Measurements from ENCODE around the gene TMPRSS11E. TPM values are rescaled to one million over a fixed set of nuclear protein-coding genes. Genes with fewer than 3 reads are reported as not detected.

The TMPRSS11E gene
- total RNA-seq, 1 experiment from 2014 or later = 1.9 TPM

DNA sequence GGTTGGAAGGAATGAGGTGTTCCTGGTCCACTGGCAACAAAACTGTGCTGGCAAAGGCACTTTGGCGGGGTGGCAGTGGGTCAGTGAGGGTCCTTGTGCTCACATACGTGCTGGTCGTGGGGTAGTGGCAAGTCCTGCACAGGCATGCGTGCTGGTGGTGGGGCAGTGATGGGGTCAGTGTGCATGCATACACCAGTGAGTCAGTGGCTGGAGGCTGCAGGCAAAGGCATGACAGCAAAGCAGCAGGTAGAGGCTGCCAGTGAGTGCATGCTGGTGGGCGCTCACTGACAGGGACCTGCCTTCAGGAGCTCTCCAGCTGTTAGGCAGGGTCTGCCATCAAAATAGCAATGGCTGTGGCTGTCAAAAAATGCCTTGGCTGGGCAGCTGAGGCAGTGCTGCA lies 42.1 kb downstream of the TMPRSS11E start:
- peaks cover 9% of the 10 kb centered on the region for H3K9me3 Mint-ChIP-seq
- DNase-seq (ENCODE audit: low spot score) = no peak
- ChIA-PET CTCF (no interaction called here), POLR2A (no interaction called here)
- H3K27ac Mint-ChIP-seq = no peak overlapping the region
- TF ChIP-seq, protein P1, sequence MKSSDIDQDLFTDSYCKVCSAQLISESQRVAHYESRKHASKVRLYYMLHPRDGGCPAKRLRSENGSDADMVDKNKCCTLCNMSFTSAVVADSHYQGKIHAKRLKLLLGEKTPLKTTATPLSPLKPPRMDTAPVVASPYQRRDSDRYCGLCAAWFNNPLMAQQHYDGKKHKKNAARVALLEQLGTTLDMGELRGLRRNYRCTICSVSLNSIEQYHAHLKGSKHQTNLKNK (CRISPR knock-in tag; IDR thresholded peaks at IDR 0.05) = no peak
- TF ChIP-seq, protein P2, sequence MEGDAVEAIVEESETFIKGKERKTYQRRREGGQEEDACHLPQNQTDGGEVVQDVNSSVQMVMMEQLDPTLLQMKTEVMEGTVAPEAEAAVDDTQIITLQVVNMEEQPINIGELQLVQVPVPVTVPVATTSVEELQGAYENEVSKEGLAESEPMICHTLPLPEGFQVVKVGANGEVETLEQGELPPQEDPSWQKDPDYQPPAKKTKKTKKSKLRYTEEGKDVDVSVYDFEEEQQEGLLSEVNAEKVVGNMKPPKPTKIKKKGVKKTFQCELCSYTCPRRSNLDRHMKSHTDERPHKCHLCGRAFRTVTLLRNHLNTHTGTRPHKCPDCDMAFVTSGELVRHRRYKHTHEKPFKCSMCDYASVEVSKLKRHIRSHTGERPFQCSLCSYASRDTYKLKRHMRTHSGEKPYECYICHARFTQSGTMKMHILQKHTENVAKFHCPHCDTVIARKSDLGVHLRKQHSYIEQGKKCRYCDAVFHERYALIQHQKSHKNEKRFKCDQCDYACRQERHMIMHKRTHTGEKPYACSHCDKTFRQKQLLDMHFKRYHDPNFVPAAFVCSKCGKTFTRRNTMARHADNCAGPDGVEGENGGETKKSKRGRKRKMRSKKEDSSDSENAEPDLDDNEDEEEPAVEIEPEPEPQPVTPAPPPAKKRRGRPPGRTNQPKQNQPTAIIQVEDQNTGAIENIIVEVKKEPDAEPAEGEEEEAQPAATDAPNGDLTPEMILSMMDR (IDR thresholded peaks at IDR 0.05) = no peak
- TF ChIP-seq ZNF317 (CRISPR knock-in tag; IDR thresholded peaks at IDR 0.05; ENCODE audit: borderline replicate concordance, low read depth) = no peak
- H3K4me3 Mint-ChIP-seq = no peak overlapping the region
- H3K27me3 Mint-ChIP-seq (ENCODE audit: low read depth) = no peaks in the 10 kb centered on the region
- no peak for ATAC-seq
- peaks cover 7% of the 10 kb centered on the region for H3K36me3 Mint-ChIP-seq
- H3K4me1 Mint-ChIP-seq = peaks cover 4% of the 10 kb centered on the region

DNA sequence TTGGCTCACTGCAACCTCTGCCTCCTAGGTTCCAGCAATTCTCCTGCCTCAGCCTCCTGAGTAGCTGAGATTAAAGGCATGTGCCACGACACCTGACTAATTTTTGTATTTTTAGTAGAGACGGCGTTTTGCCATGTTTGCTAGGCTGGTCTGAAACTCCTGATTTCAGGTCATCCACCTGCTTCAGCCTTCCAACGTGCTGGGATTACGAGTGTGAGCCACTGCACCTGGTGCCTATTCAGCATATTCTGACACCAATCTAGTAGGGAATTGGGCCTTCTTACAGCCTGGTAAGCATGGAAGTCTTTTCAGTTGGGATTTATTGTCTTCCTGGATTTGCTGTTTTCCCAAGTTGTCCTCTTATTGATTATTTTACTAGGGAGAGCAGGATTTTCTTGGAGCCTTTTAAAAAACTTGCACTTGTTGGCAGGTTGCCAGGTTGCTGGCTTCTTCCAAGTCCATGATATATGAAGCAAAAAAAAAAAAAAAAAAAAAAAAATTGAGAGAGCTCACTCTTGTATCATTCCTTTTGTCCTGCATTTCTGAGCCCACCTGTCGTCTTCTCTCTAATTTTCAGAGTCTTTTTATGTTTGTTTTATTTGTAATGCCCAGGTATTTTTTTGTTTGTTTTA lies 43.7 kb downstream of the TMPRSS11E start:
- ChIA-PET POLR2A (no interaction called here), CTCF (no interaction called here)
- no peak for DNase-seq (ENCODE audit: low spot score)
- no peak for ATAC-seq
- no peak overlapping the region for H3K27ac Mint-ChIP-seq
- H3K9me3 Mint-ChIP-seq = peaks cover 9% of the 10 kb centered on the region
- no peak overlapping the region for H3K4me3 Mint-ChIP-seq
- H3K4me1 Mint-ChIP-seq = peaks cover 10% of the 10 kb centered on the region
- peaks cover 7% of the 10 kb centered on the region for H3K36me3 Mint-ChIP-seq
- no peak for TF ChIP-seq CBFB (CRISPR knock-in tag; IDR thresholded peaks at IDR 0.05; ENCODE audit: low read depth)
- TF ChIP-seq, protein P2 (IDR thresholded peaks at IDR 0.05) = no peak
- no peak for TF ChIP-seq RORB (CRISPR knock-in tag; IDR thresholded peaks at IDR 0.05)
- TF ChIP-seq, protein P3, sequence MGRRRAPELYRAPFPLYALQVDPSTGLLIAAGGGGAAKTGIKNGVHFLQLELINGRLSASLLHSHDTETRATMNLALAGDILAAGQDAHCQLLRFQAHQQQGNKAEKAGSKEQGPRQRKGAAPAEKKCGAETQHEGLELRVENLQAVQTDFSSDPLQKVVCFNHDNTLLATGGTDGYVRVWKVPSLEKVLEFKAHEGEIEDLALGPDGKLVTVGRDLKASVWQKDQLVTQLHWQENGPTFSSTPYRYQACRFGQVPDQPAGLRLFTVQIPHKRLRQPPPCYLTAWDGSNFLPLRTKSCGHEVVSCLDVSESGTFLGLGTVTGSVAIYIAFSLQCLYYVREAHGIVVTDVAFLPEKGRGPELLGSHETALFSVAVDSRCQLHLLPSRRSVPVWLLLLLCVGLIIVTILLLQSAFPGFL (CRISPR knock-in tag; IDR thresholded peaks at IDR 0.05; ENCODE audit: borderline replicate concordance) = no peak
- TF ChIP-seq, protein P4, sequence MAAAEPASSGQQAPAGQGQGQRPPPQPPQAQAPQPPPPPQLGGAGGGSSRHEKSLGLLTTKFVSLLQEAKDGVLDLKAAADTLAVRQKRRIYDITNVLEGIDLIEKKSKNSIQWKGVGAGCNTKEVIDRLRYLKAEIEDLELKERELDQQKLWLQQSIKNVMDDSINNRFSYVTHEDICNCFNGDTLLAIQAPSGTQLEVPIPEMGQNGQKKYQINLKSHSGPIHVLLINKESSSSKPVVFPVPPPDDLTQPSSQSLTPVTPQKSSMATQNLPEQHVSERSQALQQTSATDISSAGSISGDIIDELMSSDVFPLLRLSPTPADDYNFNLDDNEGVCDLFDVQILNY (CRISPR knock-in tag; IDR thresholded peaks at IDR 0.05) = no peak
- no peak for TF ChIP-seq GRHL2 (CRISPR knock-in tag; IDR thresholded peaks at IDR 0.05; ENCODE audit: insufficient replicate concordance, severe bottlenecking)
- TF ChIP-seq ZNF232 (CRISPR knock-in tag; IDR thresholded peaks at IDR 0.05) = no peak
- TF ChIP-seq OVOL2 (CRISPR knock-in tag; IDR thresholded peaks at IDR 0.05; ENCODE audit: borderline replicate concordance) = no peak
- TF ChIP-seq FOXK1 (CRISPR knock-in tag; IDR thresholded peaks at IDR 0.05) = no peak
- no peak for TF ChIP-seq ZNF219 (CRISPR knock-in tag; IDR thresholded peaks at IDR 0.05; ENCODE audit: borderline replicate concordance)
- TF ChIP-seq, protein P5, sequence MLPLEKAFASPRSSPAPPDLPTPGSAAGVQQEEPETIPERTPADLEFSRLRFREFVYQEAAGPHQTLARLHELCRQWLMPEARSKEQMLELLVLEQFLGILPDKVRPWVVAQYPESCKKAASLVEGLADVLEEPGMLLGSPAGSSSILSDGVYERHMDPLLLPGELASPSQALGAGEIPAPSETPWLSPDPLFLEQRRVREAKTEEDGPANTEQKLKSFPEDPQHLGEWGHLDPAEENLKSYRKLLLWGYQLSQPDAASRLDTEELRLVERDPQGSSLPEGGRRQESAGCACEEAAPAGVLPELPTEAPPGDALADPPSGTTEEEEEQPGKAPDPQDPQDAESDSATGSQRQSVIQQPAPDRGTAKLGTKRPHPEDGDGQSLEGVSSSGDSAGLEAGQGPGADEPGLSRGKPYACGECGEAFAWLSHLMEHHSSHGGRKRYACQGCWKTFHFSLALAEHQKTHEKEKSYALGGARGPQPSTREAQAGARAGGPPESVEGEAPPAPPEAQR (CRISPR knock-in tag; IDR thresholded peaks at IDR 0.05) = no peak
- TF ChIP-seq RELA (CRISPR knock-in tag; IDR thresholded peaks at IDR 0.05; ENCODE audit: borderline replicate concordance) = no peak
- TF ChIP-seq, protein P6, sequence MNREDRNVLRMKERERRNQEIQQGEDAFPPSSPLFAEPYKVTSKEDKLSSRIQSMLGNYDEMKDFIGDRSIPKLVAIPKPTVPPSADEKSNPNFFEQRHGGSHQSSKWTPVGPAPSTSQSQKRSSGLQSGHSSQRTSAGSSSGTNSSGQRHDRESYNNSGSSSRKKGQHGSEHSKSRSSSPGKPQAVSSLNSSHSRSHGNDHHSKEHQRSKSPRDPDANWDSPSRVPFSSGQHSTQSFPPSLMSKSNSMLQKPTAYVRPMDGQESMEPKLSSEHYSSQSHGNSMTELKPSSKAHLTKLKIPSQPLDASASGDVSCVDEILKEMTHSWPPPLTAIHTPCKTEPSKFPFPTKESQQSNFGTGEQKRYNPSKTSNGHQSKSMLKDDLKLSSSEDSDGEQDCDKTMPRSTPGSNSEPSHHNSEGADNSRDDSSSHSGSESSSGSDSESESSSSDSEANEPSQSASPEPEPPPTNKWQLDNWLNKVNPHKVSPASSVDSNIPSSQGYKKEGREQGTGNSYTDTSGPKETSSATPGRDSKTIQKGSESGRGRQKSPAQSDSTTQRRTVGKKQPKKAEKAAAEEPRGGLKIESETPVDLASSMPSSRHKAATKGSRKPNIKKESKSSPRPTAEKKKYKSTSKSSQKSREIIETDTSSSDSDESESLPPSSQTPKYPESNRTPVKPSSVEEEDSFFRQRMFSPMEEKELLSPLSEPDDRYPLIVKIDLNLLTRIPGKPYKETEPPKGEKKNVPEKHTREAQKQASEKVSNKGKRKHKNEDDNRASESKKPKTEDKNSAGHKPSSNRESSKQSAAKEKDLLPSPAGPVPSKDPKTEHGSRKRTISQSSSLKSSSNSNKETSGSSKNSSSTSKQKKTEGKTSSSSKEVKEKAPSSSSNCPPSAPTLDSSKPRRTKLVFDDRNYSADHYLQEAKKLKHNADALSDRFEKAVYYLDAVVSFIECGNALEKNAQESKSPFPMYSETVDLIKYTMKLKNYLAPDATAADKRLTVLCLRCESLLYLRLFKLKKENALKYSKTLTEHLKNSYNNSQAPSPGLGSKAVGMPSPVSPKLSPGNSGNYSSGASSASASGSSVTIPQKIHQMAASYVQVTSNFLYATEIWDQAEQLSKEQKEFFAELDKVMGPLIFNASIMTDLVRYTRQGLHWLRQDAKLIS (CRISPR knock-in tag; IDR thresholded peaks at IDR 0.05; ENCODE audit: borderline replicate concordance) = no peak
- TF ChIP-seq, protein P1 (CRISPR knock-in tag; IDR thresholded peaks at IDR 0.05) = no peak
- TF ChIP-seq, protein P7, sequence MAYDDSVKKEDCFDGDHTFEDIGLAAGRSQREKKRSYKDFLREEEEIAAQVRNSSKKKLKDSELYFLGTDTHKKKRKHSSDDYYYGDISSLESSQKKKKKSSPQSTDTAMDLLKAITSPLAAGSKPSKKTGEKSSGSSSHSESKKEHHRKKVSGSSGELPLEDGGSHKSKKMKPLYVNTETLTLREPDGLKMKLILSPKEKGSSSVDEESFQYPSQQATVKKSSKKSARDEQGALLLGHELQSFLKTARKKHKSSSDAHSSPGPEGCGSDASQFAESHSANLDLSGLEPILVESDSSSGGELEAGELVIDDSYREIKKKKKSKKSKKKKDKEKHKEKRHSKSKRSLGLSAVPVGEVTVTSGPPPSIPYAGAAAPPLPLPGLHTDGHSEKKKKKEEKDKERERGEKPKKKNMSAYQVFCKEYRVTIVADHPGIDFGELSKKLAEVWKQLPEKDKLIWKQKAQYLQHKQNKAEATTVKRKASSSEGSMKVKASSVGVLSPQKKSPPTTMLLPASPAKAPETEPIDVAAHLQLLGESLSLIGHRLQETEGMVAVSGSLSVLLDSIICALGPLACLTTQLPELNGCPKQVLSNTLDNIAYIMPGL (CRISPR knock-in tag; IDR thresholded peaks at IDR 0.05) = no peak
- no peak for TF ChIP-seq TP53 (CRISPR knock-in tag; IDR thresholded peaks at IDR 0.05)
- no peak for TF ChIP-seq SMAD4 (CRISPR knock-in tag; IDR thresholded peaks at IDR 0.05)
- H3K27me3 Mint-ChIP-seq (ENCODE audit: low read depth) = no peaks in the 10 kb centered on the region
